SK-N-SH treated with all-trans-retinoic acid at 6 μM for 48 hours (cell line): Measurements from ENCODE around the gene CABP7.

Source experiments
- ARNTL ChIP-seq: fragments of 450-650 bp; formaldehyde crosslinking; IDR thresholded peaks from 2 replicates; pipeline ENCODE4 v1.5.0; 2020; ENCODE audit warnings: low read depth, mild to moderate bottlenecking, moderate library complexity, borderline replicate concordance
- GLIS3 ChIP-seq: fragments of 250-450 bp; sonication (Bioruptor Pico); IDR thresholded peaks from 2 replicates; pipeline ENCODE4 v1.5.0; 2020; ENCODE audit warnings: mild to moderate bottlenecking, moderate library complexity
- ISL1 ChIP-seq: fragments of 250-450 bp; sonication (Bioruptor Pico); IDR thresholded peaks from 2 replicates; pipeline ENCODE4 v2.1.2; 2022; ENCODE audit warnings: mild to moderate bottlenecking, moderate library complexity
- RARB ChIP-seq: fragments of 250-450 bp; sonication (Bioruptor Pico); IDR thresholded peaks from 2 replicates; pipeline ENCODE4 v1.8.0; 2021; ENCODE audit warnings: mild to moderate bottlenecking, moderate library complexity
- TCF4 ChIP-seq: fragments of 250-450 bp; sonication (Bioruptor Pico); IDR thresholded peaks from 2 replicates; pipeline ENCODE4 v1.8.0; 2021; ENCODE audit warnings: mild to moderate bottlenecking, moderate library complexity, borderline replicate concordance
- TOX ChIP-seq: fragments of 250-450 bp; sonication (Bioruptor Pico); IDR thresholded peaks from 2 replicates; pipeline ENCODE4 v1.8.0; 2021; ENCODE audit warnings: mild to moderate bottlenecking, moderate library complexity, borderline replicate concordance
- ZFP3 ChIP-seq: fragments of 250-450 bp; sonication (Bioruptor Pico); IDR thresholded peaks from 2 replicates; pipeline ENCODE4 v1.5.0; 2020; ENCODE audit warnings: mild to moderate bottlenecking, moderate library complexity
- ZFP30 ChIP-seq: fragments of 450-650 bp; formaldehyde crosslinking; IDR thresholded peaks from 2 replicates; pipeline ENCODE4 v1.5.0; 2022; ENCODE audit warnings: mild to moderate bottlenecking, moderate library complexity
- ZNF70 ChIP-seq: fragments of 450-650 bp; formaldehyde crosslinking; IDR thresholded peaks from 2 replicates; pipeline ENCODE4 v1.5.0; 2020; ENCODE audit warnings: mild to moderate bottlenecking, moderate library complexity
- TF ChIP-seq, protein P1 (sequence below): fragments of 250-450 bp; sonication (Bioruptor Pico); IDR thresholded peaks from 2 replicates; pipeline ENCODE4 v1.5.1; 2020; ENCODE audit warnings: low read depth, mild to moderate bottlenecking, moderate library complexity
- TF ChIP-seq, protein P2 (sequence below): fragments of 250-450 bp; sonication (Bioruptor Pico); IDR thresholded peaks from 2 replicates; pipeline ENCODE4 v1.8.0; 2021; ENCODE audit warnings: low read depth, mild to moderate bottlenecking, moderate library complexity, borderline replicate concordance

DNA sequence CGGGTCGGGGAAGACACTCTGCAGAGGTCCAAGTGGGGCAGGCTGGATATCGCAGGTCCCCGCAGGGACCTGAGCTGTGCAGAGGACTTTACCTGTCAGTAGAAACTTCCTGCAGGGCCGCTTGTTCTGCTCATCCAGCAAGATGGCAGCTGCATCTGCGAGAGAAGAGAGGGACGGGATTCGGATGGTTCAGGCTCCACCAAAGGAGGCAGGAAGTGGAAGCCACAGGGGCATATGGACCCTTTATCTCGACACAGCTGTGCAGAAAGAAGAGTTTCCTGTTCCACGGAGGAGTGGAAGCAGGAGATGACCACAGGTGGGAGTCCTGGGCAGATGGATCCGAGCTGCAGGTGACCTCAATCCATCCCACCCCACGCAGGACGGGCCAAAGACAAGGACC, 22.5 kb downstream of the CABP7 start:
- TF ChIP-seq TCF4 (CRISPR knock-in tag) (no peak), GLIS3 (CRISPR knock-in tag) (no peak), RARB (no peak), ISL1 (no peak), ZNF70 (CRISPR knock-in tag) (no peak), TOX (CRISPR knock-in tag) (no peak), ZFP30 (CRISPR knock-in tag) (no peak), ZFP3 (CRISPR knock-in tag) (no peak), ARNTL (no peak)
- TF ChIP-seq, protein P1, sequence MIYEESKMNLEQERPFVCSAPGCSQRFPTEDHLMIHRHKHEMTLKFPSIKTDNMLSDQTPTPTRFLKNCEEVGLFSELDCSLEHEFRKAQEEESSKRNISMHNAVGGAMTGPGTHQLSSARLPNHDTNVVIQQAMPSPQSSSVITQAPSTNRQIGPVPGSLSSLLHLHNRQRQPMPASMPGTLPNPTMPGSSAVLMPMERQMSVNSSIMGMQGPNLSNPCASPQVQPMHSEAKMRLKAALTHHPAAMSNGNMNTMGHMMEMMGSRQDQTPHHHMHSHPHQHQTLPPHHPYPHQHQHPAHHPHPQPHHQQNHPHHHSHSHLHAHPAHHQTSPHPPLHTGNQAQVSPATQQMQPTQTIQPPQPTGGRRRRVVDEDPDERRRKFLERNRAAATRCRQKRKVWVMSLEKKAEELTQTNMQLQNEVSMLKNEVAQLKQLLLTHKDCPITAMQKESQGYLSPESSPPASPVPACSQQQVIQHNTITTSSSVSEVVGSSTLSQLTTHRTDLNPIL (CRISPR knock-in tag) = no peak
- TF ChIP-seq, protein P2, sequence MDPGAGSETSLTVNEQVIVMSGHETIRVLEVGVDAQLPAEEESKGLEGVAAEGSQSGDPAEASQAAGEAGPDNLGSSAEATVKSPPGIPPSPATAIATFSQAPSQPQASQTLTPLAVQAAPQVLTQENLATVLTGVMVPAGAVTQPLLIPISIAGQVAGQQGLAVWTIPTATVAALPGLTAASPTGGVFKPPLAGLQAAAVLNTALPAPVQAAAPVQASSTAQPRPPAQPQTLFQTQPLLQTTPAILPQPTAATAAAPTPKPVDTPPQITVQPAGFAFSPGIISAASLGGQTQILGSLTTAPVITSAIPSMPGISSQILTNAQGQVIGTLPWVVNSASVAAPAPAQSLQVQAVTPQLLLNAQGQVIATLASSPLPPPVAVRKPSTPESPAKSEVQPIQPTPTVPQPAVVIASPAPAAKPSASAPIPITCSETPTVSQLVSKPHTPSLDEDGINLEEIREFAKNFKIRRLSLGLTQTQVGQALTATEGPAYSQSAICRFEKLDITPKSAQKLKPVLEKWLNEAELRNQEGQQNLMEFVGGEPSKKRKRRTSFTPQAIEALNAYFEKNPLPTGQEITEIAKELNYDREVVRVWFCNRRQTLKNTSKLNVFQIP = no peak
